ENCODE results near the gene OTOG. TPM values are rescaled to one million over a fixed set of nuclear protein-coding genes. Genes with fewer than 3 reads are reported as not detected.

Gene OTOG
- total RNA-seq, 4 donors from 2014 or later = 0.09 TPM; not detected in 3

- Histone ChIP-seq H3K27ac (no peak overlapping the region), H3K4me1 (no peaks in the 10 kb centered on the region), H3K27me3 (no peaks in the 10 kb centered on the region), H3K4me3 (no peak overlapping the region), H3K36me3 (no peaks in the 10 kb centered on the region), H3K9me3 (no peaks in the 10 kb centered on the region)
- DNase-seq = peak in 1 of 3 donors; percentile 8
- TF ChIP-seq CTCF (IDR thresholded peaks at IDR 0.05) = no peak
- no peak for TF ChIP-seq POLR2A (IDR thresholded peaks at IDR 0.05)
Measured at GRCh38 chr11:17575431-17576425, 28.7 kb downstream of the OTOG start.

- Histone ChIP-seq H3K4me3 (no peak overlapping the region), H3K9me3 (no peaks in the 10 kb centered on the region), H3K27me3 (no peaks in the 10 kb centered on the region), H3K4me1 (no peaks in the 10 kb centered on the region), H3K27ac (no peak overlapping the region), H3K36me3 (no peaks in the 10 kb centered on the region)
- TF ChIP-seq CTCF (IDR thresholded peaks at IDR 0.05) = no peak
- TF ChIP-seq POLR2A (IDR thresholded peaks at IDR 0.05) = no peak
- DNase-seq = peak in 1 of 3 donors; percentile 1
Measured at GRCh38 chr11:17578296-17578695, 31.2 kb downstream of the OTOG start.

- H3K4me1 ChIP-seq = no peaks in the 10 kb centered on the region
- no peak overlapping the region for H3K27ac ChIP-seq
- no peaks in the 10 kb centered on the region for H3K27me3 ChIP-seq
- TF ChIP-seq POLR2A (IDR thresholded peaks at IDR 0.05) (no peak), CTCF (IDR thresholded peaks at IDR 0.05) (no peak)
- no peaks in the 10 kb centered on the region for H3K36me3 ChIP-seq
- H3K9me3 ChIP-seq = no peaks in the 10 kb centered on the region
- no peak overlapping the region for H3K4me3 ChIP-seq
- DNase-seq = no peak
Measured at GRCh38 chr11:17578958-17579357, 31.9 kb downstream of the OTOG start.

- Histone ChIP-seq H3K27me3 (no peaks in the 10 kb centered on the region), H3K4me3 (no peak overlapping the region), H3K9me3 (no peaks in the 10 kb centered on the region), H3K27ac (no peak overlapping the region), H3K36me3 (no peaks in the 10 kb centered on the region), H3K4me1 (no peaks in the 10 kb centered on the region)
- TF ChIP-seq CTCF (IDR thresholded peaks at IDR 0.05) = no peak
- TF ChIP-seq POLR2A (IDR thresholded peaks at IDR 0.05) = no peak
- no peak for DNase-seq
Measured at GRCh38 chr11:17579451-17579850, 32.4 kb downstream of the OTOG start.

- Histone ChIP-seq H3K27me3 (no peaks in the 10 kb centered on the region), H3K4me3 (no peak overlapping the region), H3K4me1 (no peaks in the 10 kb centered on the region), H3K27ac (no peak overlapping the region), H3K36me3 (no peaks in the 10 kb centered on the region), H3K9me3 (no peaks in the 10 kb centered on the region)
- TF ChIP-seq POLR2A (IDR thresholded peaks at IDR 0.05) (no peak), CTCF (IDR thresholded peaks at IDR 0.05) (no peak)
- no peak for DNase-seq
Measured at GRCh38 chr11:17580271-17580670, 33.2 kb downstream of the OTOG start.

Data from Peyer's patch (tissue), 4 donors.